H9 (cell line): ENCODE results near the gene ITPR3. TPM values are rescaled to one million over a fixed set of nuclear protein-coding genes. Genes with fewer than 3 reads are reported as not detected.

Experiments used
- DNase-seq: peaks from one replicate; pipeline ENCODE4 v3.0.0-alpha.2; 2017
- H2AFZ ChIP-seq: one replicate; pipeline ENCODE4 v1.6.1; 2013; ENCODE audit warnings: mild to moderate bottlenecking, low read length, control low read depth, moderate library complexity
- H2AK5ac ChIP-seq: 2 replicates; pipeline ENCODE4 v1.6.1; 2013; ENCODE audit warnings: low read length, control low read depth, mixed read lengths; ENCODE audit not compliant: insufficient read length
- H2BK120ac ChIP-seq: one replicate; pipeline ENCODE4 v1.6.1; 2013; ENCODE audit warnings: low read depth, mild to moderate bottlenecking, low read length, control low read depth, inconsistent platforms; ENCODE audit not compliant: poor library complexity, severe bottlenecking
- H2BK12ac ChIP-seq: 2 replicates; pipeline ENCODE4 v1.6.1; 2013; ENCODE audit warnings: low read length, control low read depth, mixed read lengths, low read depth; ENCODE audit not compliant: insufficient read length
- H2BK15ac ChIP-seq: 2 replicates; pipeline ENCODE4 v1.6.1; 2013; ENCODE audit warnings: low read depth, low read length, control low read depth
- H2BK20ac ChIP-seq: one replicate; pipeline ENCODE4 v1.6.1; 2013; ENCODE audit warnings: low read depth, mild to moderate bottlenecking, low read length, control low read depth, inconsistent platforms; ENCODE audit not compliant: poor library complexity, severe bottlenecking
- H2BK5ac ChIP-seq: 2 replicates; pipeline ENCODE4 v1.6.1; 2013; ENCODE audit warnings: low read length, control low read depth, mixed read lengths; ENCODE audit not compliant: insufficient read length
- H3K14ac ChIP-seq: 2 replicates; pipeline ENCODE4 v1.6.1; 2013; ENCODE audit warnings: low read length, control low read depth; ENCODE audit not compliant: insufficient read depth
- H3K18ac ChIP-seq: 2 replicates; pipeline ENCODE4 v1.6.1; 2013; ENCODE audit warnings: low read depth, mild to moderate bottlenecking, mixed read lengths, low read length, control low read depth; ENCODE audit not compliant: insufficient read length
- H3K23ac ChIP-seq: 2 replicates; pipeline ENCODE4 v1.6.1; 2013; ENCODE audit warnings: low read length, control low read depth, mixed read lengths, low read depth; ENCODE audit not compliant: insufficient read length
- H3K23me2 ChIP-seq: 2 replicates; pipeline ENCODE4 v1.6.1; 2013; ENCODE audit warnings: low read depth, mild to moderate bottlenecking, mixed read lengths, low read length, control low read depth; ENCODE audit not compliant: insufficient read length, poor library complexity, severe bottlenecking
- H3K27ac ChIP-seq: 2 replicates; pipeline ENCODE4 v1.5.1; 2013; ENCODE audit warnings: low read length, control low read depth, mixed read lengths, low read depth; ENCODE audit not compliant: insufficient read length
- H3K27me3 ChIP-seq: 2 replicates; pipeline ENCODE4 v1.6.1; 2013; ENCODE audit warnings: low read length, control low read depth, inconsistent platforms; ENCODE audit not compliant: insufficient read depth
- H3K4ac ChIP-seq: 2 replicates; pipeline ENCODE4 v1.6.1; 2013; ENCODE audit warnings: low read depth, mild to moderate bottlenecking, control low read depth, inconsistent platforms, low read length, moderate library complexity
- H3K4me1 ChIP-seq: 2 replicates; pipeline ENCODE4 v1.6.1; 2013; ENCODE audit warnings: low read length, control low read depth, inconsistent platforms; ENCODE audit not compliant: insufficient read depth
- H3K4me2 ChIP-seq: 2 replicates; pipeline ENCODE4 v1.6.1; 2013; ENCODE audit warnings: low read length, control low read depth, mixed read lengths; ENCODE audit not compliant: insufficient read length, insufficient read depth
- H3K56ac ChIP-seq: 2 replicates; pipeline ENCODE4 v1.6.1; 2013; ENCODE audit warnings: low read depth, mild to moderate bottlenecking, mixed read lengths, low read length, control low read depth; ENCODE audit not compliant: insufficient read length
- H3K79me1 ChIP-seq: 2 replicates; pipeline ENCODE4 v1.6.1; 2013; ENCODE audit warnings: low read depth, mild to moderate bottlenecking, moderate library complexity, low read length, control low read depth, inconsistent platforms; ENCODE audit not compliant: insufficient read depth, poor library complexity, severe bottlenecking
- H3K79me2 ChIP-seq: 2 replicates; pipeline ENCODE4 v1.6.1; 2013; ENCODE audit warnings: low read length, control low read depth, inconsistent platforms; ENCODE audit not compliant: insufficient read depth
- H3K9ac ChIP-seq: 2 replicates; pipeline ENCODE4 v1.6.1; 2013; ENCODE audit warnings: low read length, control low read depth, mixed read lengths; ENCODE audit not compliant: insufficient read length; ENCODE audit errors: extremely low read depth
- H3K9me3 ChIP-seq: one replicate; pipeline ENCODE4 v1.6.1; 2013; ENCODE audit warnings: low read depth, low read length, inconsistent platforms; ENCODE audit not compliant: control insufficient read depth
- H3T11ph ChIP-seq: one replicate; pipeline ENCODE4 v1.6.1; 2013; ENCODE audit warnings: mild to moderate bottlenecking, low read length, control low read depth, inconsistent platforms
- H4K20me1 ChIP-seq: one replicate; pipeline ENCODE4 v1.6.1; 2013; ENCODE audit not compliant: control insufficient read depth, insufficient read length, insufficient read depth
- H4K5ac ChIP-seq: 2 replicates; pipeline ENCODE4 v1.6.1; 2013; ENCODE audit warnings: low read depth, mild to moderate bottlenecking, mixed read lengths, low read length, control low read depth; ENCODE audit not compliant: insufficient read length
- H4K8ac ChIP-seq: replicated peaks from 2 replicates; pipeline ENCODE4 v1.6.1; 2013; ENCODE audit warnings: low read length, control low read depth, mixed read lengths, low read depth; ENCODE audit not compliant: insufficient read length
- H4K91ac ChIP-seq: 2 replicates; pipeline ENCODE4 v1.6.1; 2013; ENCODE audit warnings: low read depth, mild to moderate bottlenecking, moderate library complexity, mixed read lengths, low read length, control low read depth; ENCODE audit not compliant: insufficient read length
- H3K27ac Mint-ChIP-seq, 3 experiments: 2 replicates in 2 of 3; 3 replicates in 1 of 3; pipeline ENCODE4 v1.8.0; 2020 to 2021; ENCODE audit warnings: mixed read lengths in 3 of 3, mild to moderate bottlenecking in 1 of 3, moderate library complexity in 1 of 3
- H3K27me3 Mint-ChIP-seq: 2 replicates; pipeline ENCODE4 v1.8.0; 2021; ENCODE audit warnings: low read depth, mild to moderate bottlenecking, moderate library complexity, mixed read lengths
- H3K36me3 Mint-ChIP-seq, 3 experiments: 2 replicates in 2 of 3; 3 replicates in 1 of 3; pipeline ENCODE4 v1.8.0; 2020 to 2021; ENCODE audit warnings: low read depth in 3 of 3, mixed read lengths in 3 of 3; ENCODE audit not compliant: insufficient read depth in 1 of 3
- H3K4me1 Mint-ChIP-seq, 2 experiments: 2 replicates each; pipeline ENCODE4 v1.8.0; 2020; ENCODE audit warnings: mixed read lengths in 2 of 2
- H3K4me3 Mint-ChIP-seq, 2 experiments: 2 replicates in 1 of 2; 3 replicates in 1 of 2; pipeline ENCODE4 v1.8.0; 2020 to 2021; ENCODE audit warnings: mild to moderate bottlenecking in 2 of 2, mixed read lengths in 2 of 2, moderate library complexity in 1 of 2
- H3K9me3 Mint-ChIP-seq, 2 experiments: 2 replicates in 1 of 2; 3 replicates in 1 of 2; pipeline ENCODE4 v1.8.0; 2020; ENCODE audit warnings: mild to moderate bottlenecking in 2 of 2, mixed read lengths in 2 of 2, moderate library complexity in 1 of 2
- CTCF ChIP-seq: fragments of 200-600 bp; sonication (generic); conservative IDR thresholded peaks from 3 replicates; pipeline ENCODE4 v1.8.0; 2021; ENCODE audit warnings: antibody characterized with exemption, mild to moderate bottlenecking
- WGBS: extraction: QIAGEN DNeasy Blood & Tissue Kit; methylation state at CpG from one replicate; pipeline ENCODE4 v1.1.7; 2013; ENCODE audit warnings: missing lambda C conversion rate, low lambda C conversion rate, mixed read lengths; ENCODE audit not compliant: insufficient read length; ENCODE audit errors: extremely low coverage; 5-methylcytosine and 5-hydroxymethylcytosine counted together
- total RNA-seq: library from RNA; stranded (reverse); gene quantifications from 2 replicates; pipeline ENCODE4 v1.2.1, GENCODE V29; 2021

The ITPR3 gene
- total RNA-seq, 1 experiment from 2014 or later = 40.3 TPM

GRCh38 chr6:33632558-33633039 lies 11.5 kb downstream of the ITPR3 start:
- H4K20me1 ChIP-seq = no peaks in the 10 kb centered on the region
- no peak overlapping the region for H3K23ac ChIP-seq
- H3K18ac ChIP-seq = no peak overlapping the region
- H3K27ac ChIP-seq = no peak overlapping the region
- Mint-ChIP-seq H3K4me1 (peaks cover 61 to 67% of the 10 kb centered on the region in 2 experiments), H3K9me3 (no peaks in the 10 kb centered on the region), H3K27me3 (peaks cover 17% of the 10 kb centered on the region), H3K27ac (peak overlapping the region in 1 of 3 experiments; percentile 18; a peak in 2 of 7 replicates), H3K4me3 (peak overlapping the region; percentile 66 to 77), H3K36me3 (peaks cover 0 to 4% (median 0%) of the 10 kb centered on the region in 3 experiments; a peak in 1 of 7 replicates)
- H2BK5ac ChIP-seq = no peak overlapping the region
- H3K27me3 ChIP-seq = no peaks in the 10 kb centered on the region
- TF ChIP-seq CTCF = peak; percentile 95
- H3K4ac ChIP-seq = no peak overlapping the region
- no peak overlapping the region for H2AFZ ChIP-seq
- no CpG with 5 or more reads among the region's 6 CpGs for WGBS
- no peak overlapping the region for H2BK20ac ChIP-seq
- H3T11ph ChIP-seq = no peak overlapping the region
- no peak overlapping the region for H2BK120ac ChIP-seq
- DNase-seq = peak; percentile 94
- no peaks in the 10 kb centered on the region for H3K79me2 ChIP-seq
- H2AK5ac ChIP-seq = no peak overlapping the region
- peaks cover 11% of the 10 kb centered on the region for H3K23me2 ChIP-seq
- H3K4me2 ChIP-seq = peak overlapping the region; percentile 55
- no peak overlapping the region for H2BK12ac ChIP-seq
- H3K14ac ChIP-seq = no peak overlapping the region
- no peak overlapping the region for H4K5ac ChIP-seq
- H3K56ac ChIP-seq = no peak overlapping the region
- H3K4me1 ChIP-seq = peaks cover 2% of the 10 kb centered on the region; the same call in 1 of the 2 replicates
- H3K9ac ChIP-seq = no peak overlapping the region
- no peak overlapping the region for H4K8ac ChIP-seq
- no peak overlapping the region for H4K91ac ChIP-seq
- no peak overlapping the region for H2BK15ac ChIP-seq
- no peaks in the 10 kb centered on the region for H3K9me3 ChIP-seq
- no peaks in the 10 kb centered on the region for H3K79me1 ChIP-seq
